B cell (primary cell): ENCODE data around the gene TEX28. TPM values are rescaled to one million over a fixed set of nuclear protein-coding genes. Genes with fewer than 3 reads are reported as not detected.
"Not testable (repeated sequence)": the region's sequence is repeated elsewhere in the genome, so short reads cannot be mapped to it uniquely, and the experiment has no call there.

Source experiments
- ATAC-seq: fragments of 200-7000 bp; cut with Tn5 transposase; one replicate; pipeline ENCODE4 v1.10.0; 2021; ENCODE audit warnings: low read depth, mild to moderate bottlenecking, moderate number of reproducible peaks, moderate library complexity
- CTCF ChIA-PET: fragments of 350-600 bp; sonication (Branson Sonifier 250); formaldehyde crosslinking; loops from one replicate; lab custom pipeline; 2021; ENCODE audit warnings: antibody characterized with exemption, inconsistent platforms; lab: Charles Lee
- POLR2A ChIA-PET: fragments of 350-600 bp; sonication (Branson Sonifier 250); formaldehyde crosslinking; loops from one replicate; lab custom pipeline; 2021; ENCODE audit warnings: antibody characterized with exemption; lab: Charles Lee
- DNase-seq: peaks from one replicate; pipeline ENCODE4 v3.0.0; 2013
- H2AFZ ChIP-seq: 2 replicates; pipeline ENCODE4 v1.6.1; 2012; ENCODE audit warnings: mild to moderate bottlenecking, low read depth, low read length; ENCODE audit not compliant: insufficient read depth, poor library complexity, severe bottlenecking
- H3K27ac ChIP-seq, 2 donors: 1 replicate in 1 of 2; 2 replicates in 1 of 2; pipeline ENCODE4 v1.5.1; 2012 to 2013; ENCODE audit warnings: low read length in 2 of 2, mild to moderate bottlenecking in 2 of 2, moderate library complexity in 1 of 2
- H3K27me3 ChIP-seq, 4 experiments: fragments of 200-600 bp in 1 of 4; sonication (generic) in 1 of 4; replicated peaks in 1 of 4; 1 replicate in 2 of 4; 2 replicates in 2 of 4; pipeline versions ENCODE4 v1.6.1 to v1.7.0; 2013 to 2016; ENCODE audit warnings: low read length in 3 of 4, mild to moderate bottlenecking in 2 of 4, mixed read lengths in 1 of 4, moderate library complexity in 1 of 4; ENCODE audit not compliant: insufficient read depth in 4 of 4, control insufficient read depth in 3 of 4; ENCODE audit errors: control extremely low read depth in 1 of 4
- H3K36me3 ChIP-seq, 2 experiments: replicated peaks in 1 of 2; 1 replicate in 1 of 2; 2 replicates in 1 of 2; pipeline versions ENCODE4 v1.6.1 to v1.7.1; 2013; ENCODE audit warnings: low read length in 1 of 2; ENCODE audit not compliant: insufficient read depth in 2 of 2, control insufficient read depth in 1 of 2; ENCODE audit errors: control extremely low read depth in 1 of 2, extremely low read depth in 1 of 2
- H3K4me1 ChIP-seq, 2 donors: fragments of 200-600 bp in 1 of 2; sonication (generic) in 1 of 2; 1 replicate in 1 of 2; 2 replicates in 1 of 2; pipeline versions ENCODE4 v1.5.1 to v1.6.1; 2013 to 2017; ENCODE audit warnings: low read length in 2 of 2; ENCODE audit not compliant: control insufficient read depth in 2 of 2, insufficient read depth in 2 of 2
- H3K4me2 ChIP-seq: replicated peaks from 2 replicates; pipeline ENCODE3; 2012; ENCODE audit warnings: mild to moderate bottlenecking, low read depth, low read length; ENCODE audit not compliant: poor library complexity, severe bottlenecking
- H3K4me3 ChIP-seq, 5 experiments: fragments of 200-600 bp in 1 of 5; sonication (generic) in 1 of 5; 1 replicate in 3 of 5; 2 replicates in 2 of 5; pipeline versions ENCODE4 v1.5.1 to v1.7.0; 2011 to 2016; ENCODE audit warnings: low read length in 4 of 5, mild to moderate bottlenecking in 4 of 5, low read depth in 2 of 5, control low read depth in 1 of 5, moderate library complexity in 1 of 5; ENCODE audit not compliant: insufficient read depth in 1 of 5; ENCODE audit errors: control extremely low read depth in 1 of 5, extremely low read depth in 1 of 5
- H3K79me2 ChIP-seq: fragments of 200-600 bp; sonication (generic); one replicate; pipeline ENCODE4 v1.6.0; 2016; ENCODE audit warnings: low read length; ENCODE audit not compliant: control insufficient read depth, insufficient read depth
- H3K9ac ChIP-seq: fragments of 200-600 bp; sonication (generic); 2 replicates; pipeline ENCODE4 v1.6.1; 2017; ENCODE audit warnings: mild to moderate bottlenecking, low read length, moderate library complexity
- H3K9me3 ChIP-seq, 3 donors: one replicate each; pipeline versions ENCODE4 v1.6.1 to v1.7.1; 2013; ENCODE audit warnings: low read length in 2 of 3; ENCODE audit not compliant: control insufficient read depth in 2 of 3, insufficient read depth in 1 of 3; ENCODE audit errors: control extremely low read depth in 1 of 3
- H4K20me1 ChIP-seq: 2 replicates; pipeline ENCODE4 v1.6.0; 2012; ENCODE audit warnings: mild to moderate bottlenecking, low read length; ENCODE audit not compliant: insufficient read depth, control insufficient read depth, poor library complexity, severe bottlenecking
- H3K27ac Mint-ChIP-seq: one replicate; pipeline ENCODE4 v1.8.0; 2021; ENCODE audit warnings: mixed read lengths
- H3K27me3 Mint-ChIP-seq: one replicate; pipeline ENCODE4 v1.8.0; 2021; ENCODE audit warnings: mixed read lengths
- H3K4me1 Mint-ChIP-seq: one replicate; pipeline ENCODE4 v1.8.0; 2021; ENCODE audit warnings: mixed read lengths
- H3K4me3 Mint-ChIP-seq: one replicate; pipeline ENCODE4 v1.8.0; 2021; ENCODE audit warnings: mixed read lengths
- H3K9me3 Mint-ChIP-seq: one replicate; pipeline ENCODE4 v1.8.0; 2022; ENCODE audit warnings: mixed read lengths; ENCODE audit not compliant: insufficient read depth
- WGBS: methylation state at CpG from one replicate; pipeline ENCODE4 v1.1.5; 2013; ENCODE audit warnings: missing lambda C conversion rate; ENCODE audit not compliant: insufficient coverage; 5-methylcytosine and 5-hydroxymethylcytosine counted together
- intact Hi-C: fragments of 100-400 bp; cut with micrococcal nuclease; formaldehyde crosslinking; loops from one replicate; pipeline ENCODE4 v1.10.0; 2022
- polyA plus RNA-seq: library from polyadenylated mRNA; depleted of rRNA; stranded (reverse); fragments of >200 nt; gene quantifications from 2 replicates; pipeline ENCODE4 v1.2.3, GENCODE V29; 2012
- total RNA-seq, 2 donors: library from RNA; stranded (reverse); fragments of 120-200 nt in 1 of 2; gene quantifications; 1 replicate in 1 of 2; 2 replicates in 1 of 2; pipeline versions ENCODE4 v1.2.3 to v1.2.4, GENCODE V29; 2013 to 2022

Gene TEX28
- total and polyA plus RNA-seq, 2 donors (not counting 1 experiment from before 2014, with no cell fraction given), result not detected

DNA sequence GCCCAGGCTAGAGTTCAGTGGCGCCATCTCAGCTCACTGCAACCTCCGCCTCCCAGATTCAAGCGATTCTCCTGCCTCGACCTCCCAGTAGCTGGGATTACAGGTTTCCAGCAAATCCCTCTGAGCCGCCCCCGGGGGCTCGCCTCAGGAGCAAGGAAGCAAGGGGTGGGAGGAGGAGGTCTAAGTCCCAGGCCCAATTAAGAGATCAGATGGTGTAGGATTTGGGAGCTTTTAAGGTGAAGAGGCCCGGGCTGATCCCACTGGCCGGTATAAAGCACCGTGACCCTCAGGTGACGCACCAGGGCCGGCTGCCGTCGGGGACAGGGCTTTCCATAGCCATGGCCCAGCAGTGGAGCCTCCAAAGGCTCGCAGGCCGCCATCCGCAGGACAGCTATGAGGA is 37.6 kb downstream of the TEX28 start, which contains the start of gene OPN1MW3:
Gene OPN1MW3 (plus strand): TSS at position 301 of the 400 bp plus-strand sequence. CDS start 38 bp downstream, at position 339.
- H3K27ac Mint-ChIP-seq, H3K4me3 Mint-ChIP-seq, H3K4me1 ChIP-seq, H4K20me1 ChIP-seq, H3K9ac ChIP-seq, H3K4me1 Mint-ChIP-seq, H2AFZ ChIP-seq, H3K79me2 ChIP-seq, H3K4me3 ChIP-seq, H3K27ac ChIP-seq, H3K4me2 ChIP-seq, H3K36me3 ChIP-seq, H3K9me3 Mint-ChIP-seq, DNase-seq, H3K27me3 Mint-ChIP-seq, H3K27me3 ChIP-seq, ATAC-seq, H3K9me3 ChIP-seq, intact Hi-C loops, POLR2A ChIA-PET, CTCF ChIA-PET: not testable (repeated sequence)
- WGBS, result no CpG with 5 or more reads among the region's 17 CpGs

- H3K4me2 ChIP-seq, H3K4me3 ChIP-seq, H3K79me2 ChIP-seq, H3K9ac ChIP-seq, CTCF ChIA-PET, H2AFZ ChIP-seq, ATAC-seq, H3K27me3 Mint-ChIP-seq, H3K4me3 Mint-ChIP-seq, intact Hi-C loops, H3K27ac ChIP-seq, H3K27ac Mint-ChIP-seq, POLR2A ChIA-PET, H3K4me1 Mint-ChIP-seq, H3K36me3 ChIP-seq, H3K9me3 ChIP-seq, H4K20me1 ChIP-seq, H3K9me3 Mint-ChIP-seq, H3K4me1 ChIP-seq, H3K27me3 ChIP-seq, DNase-seq: not testable (repeated sequence)
- WGBS, result no CpG with 5 or more reads among the region's 10 CpGs
Observed at GRCh38 chrX:154248076-154248475, 46.8 kb downstream of the TEX28 start.

GRCh38 chrX:154247377-154248045 is 47.4 kb downstream of the TEX28 start:
- H3K27me3 Mint-ChIP-seq, POLR2A ChIA-PET, intact Hi-C loops, H3K79me2 ChIP-seq, H3K4me1 Mint-ChIP-seq, H3K9me3 Mint-ChIP-seq, DNase-seq, H3K4me3 ChIP-seq, H3K9ac ChIP-seq, H2AFZ ChIP-seq, H3K4me1 ChIP-seq, H3K27ac Mint-ChIP-seq, H3K27ac ChIP-seq, H3K4me3 Mint-ChIP-seq, CTCF ChIA-PET, H3K4me2 ChIP-seq, H3K9me3 ChIP-seq, H3K36me3 ChIP-seq, H4K20me1 ChIP-seq, H3K27me3 ChIP-seq: not testable (repeated sequence)
- WGBS, result no CpG with 5 or more reads among the region's 17 CpGs
- peak; percentile 93 for ATAC-seq

- POLR2A ChIA-PET, H2AFZ ChIP-seq, CTCF ChIA-PET, H3K4me3 Mint-ChIP-seq, DNase-seq, H4K20me1 ChIP-seq, H3K9me3 ChIP-seq, H3K27me3 Mint-ChIP-seq, H3K9ac ChIP-seq, H3K4me1 ChIP-seq, H3K4me1 Mint-ChIP-seq, H3K36me3 ChIP-seq, H3K4me2 ChIP-seq, H3K4me3 ChIP-seq, ATAC-seq, H3K9me3 Mint-ChIP-seq, intact Hi-C loops, H3K27me3 ChIP-seq, H3K79me2 ChIP-seq, H3K27ac ChIP-seq, H3K27ac Mint-ChIP-seq: not testable (repeated sequence)
- WGBS, result 89% methylated on average over 4 of the region's 8 CpGs
Observed at GRCh38 chrX:154239982-154240503, 54.9 kb downstream of the TEX28 start.
